Spleen (tissue), 11 donors: ENCODE results near the gene ZNF775. TPM values are rescaled to one million over a fixed set of nuclear protein-coding genes. Genes with fewer than 3 reads are reported as not detected.

Source experiments
- DNase-seq: peaks from one replicate; pipeline ENCODE4 v3.0.0-alpha.2; 2020
- H3K27ac ChIP-seq, 8 donors: fragments of 200-600 bp; sonication (generic) in 7 of 8; 1 replicate in 4 of 8; 2 replicates in 4 of 8; pipeline versions ENCODE4 v1.5.0 to v1.8.0; 2016 to 2021; ENCODE audit warnings: inconsistent platforms in 4 of 8, mild to moderate bottlenecking in 4 of 8, moderate library complexity in 1 of 8
- H3K27me3 ChIP-seq, 7 donors: fragments of 200-600 bp; sonication (generic) in 6 of 7; replicated peaks in 1 of 7; 1 replicate in 4 of 7; 2 replicates in 3 of 7; pipeline versions ENCODE4 v1.5.0 to v1.8.0; 2016 to 2021; ENCODE audit warnings: inconsistent platforms in 3 of 7, mild to moderate bottlenecking in 1 of 7
- H3K36me3 ChIP-seq, 6 donors: fragments of 200-600 bp; sonication (generic) in 5 of 6; 1 replicate in 4 of 6; 2 replicates in 2 of 6; pipeline versions ENCODE4 v1.5.0 to v1.8.0; 2016 to 2021; ENCODE audit warnings: inconsistent platforms in 2 of 6
- H3K4me1 ChIP-seq, 6 donors: fragments of 200-600 bp; sonication (generic) in 5 of 6; 1 replicate in 3 of 6; 2 replicates in 3 of 6; pipeline versions ENCODE4 v1.5.0 to v1.8.0; 2016 to 2021; ENCODE audit warnings: inconsistent platforms in 3 of 6
- H3K4me3 ChIP-seq, 8 donors: fragments of 200-600 bp; sonication (generic) in 7 of 8; 1 replicate in 4 of 8; 2 replicates in 4 of 8; pipeline versions ENCODE4 v1.5.0 to v1.8.0; 2016 to 2021; ENCODE audit warnings: inconsistent platforms in 4 of 8, mild to moderate bottlenecking in 4 of 8, moderate library complexity in 2 of 8
- H3K9me3 ChIP-seq, 8 donors: fragments of 200-600 bp; sonication (generic) in 7 of 8; 1 replicate in 4 of 8; 2 replicates in 4 of 8; pipeline versions ENCODE4 v1.5.0 to v1.8.0; 2016 to 2021; ENCODE audit warnings: inconsistent platforms in 4 of 8
- CTCF ChIP-seq, 11 experiments: fragments of 200-600 bp in 7 of 11; fragments of 450-650 bp in 4 of 11; sonication (generic) in 4 of 11; IDR thresholded peaks in 8 of 11; conservative IDR thresholded peaks in 3 of 11; 1 replicate in 7 of 11; 2 replicates in 4 of 11; pipeline versions ENCODE4 v1.4.0 to v1.8.0; 2016 to 2021; ENCODE audit warnings: antibody characterized with exemption in 11 of 11, inconsistent platforms in 4 of 11, mild to moderate bottlenecking in 1 of 11
- POLR2A ChIP-seq, 3 donors: fragments of 450-650 bp; IDR thresholded peaks; one replicate each; pipeline ENCODE4 v1.5.1; 2017; ENCODE audit warnings: antibody characterized with exemption in 3 of 3, mild to moderate bottlenecking in 1 of 3
- POLR2AphosphoS5 ChIP-seq, 3 donors: sonication (generic); formaldehyde crosslinking; IDR thresholded peaks; one replicate each; pipeline ENCODE4 v1.5.1; 2017; ENCODE audit warnings: antibody characterized with exemption in 3 of 3
- WGBS, 5 donors: extraction: QIAGEN DNeasy Blood & Tissue Kit in 3 of 5; methylation state at CpG; one replicate each; pipeline versions ENCODE4 v1.1.5 to v1.1.7; 2013 to 2018; 5-methylcytosine and 5-hydroxymethylcytosine counted together
- intact Hi-C: fragments of 100-400 bp; cut with DNase I; formaldehyde crosslinking; loops from one replicate; pipeline ENCODE4 v1.15.0; 2023; ENCODE audit warnings: low total_unique reads
- polyA plus RNA-seq, 3 donors: library from polyadenylated mRNA; stranded (reverse); fragments of 200-250 nt; gene quantifications; one replicate each; pipeline ENCODE4 v1.2.1, GENCODE V29; 2013
- total RNA-seq, 7 donors: library from RNA; depleted of rRNA in 3 of 7; stranded (reverse); fragments of >200 nt in 3 of 7; fragmentation: NEBNext Ultra II Directional in 4 of 7; extraction: Animal tissue kit (Norgen Biotek cat#: 25700) in 4 of 7; gene quantifications; one replicate each; pipeline versions ENCODE4 v1.1.0 to v1.2.1, GENCODE V29; 2016 to 2021
- donor health status: healthy with polysubstance abuse.
- donor health status: DM: no; HTN: no; CAD: no; lungs with moderate emphysema.
- donor health status: DM: no; HTN: no; CAD: no.
- donor health status: Bipolar disorder and iron deficiency.
- donor health status: healthy.
- donor health status: DM: no; HTN: no; CAD: no.
- donor health status: DM: yes; HTN: yes; CAD: no.

The ZNF775 gene
- total and polyA plus RNA-seq, 10 donors, result 2.0 to 5.7 (median 4.2) TPM

DNA sequence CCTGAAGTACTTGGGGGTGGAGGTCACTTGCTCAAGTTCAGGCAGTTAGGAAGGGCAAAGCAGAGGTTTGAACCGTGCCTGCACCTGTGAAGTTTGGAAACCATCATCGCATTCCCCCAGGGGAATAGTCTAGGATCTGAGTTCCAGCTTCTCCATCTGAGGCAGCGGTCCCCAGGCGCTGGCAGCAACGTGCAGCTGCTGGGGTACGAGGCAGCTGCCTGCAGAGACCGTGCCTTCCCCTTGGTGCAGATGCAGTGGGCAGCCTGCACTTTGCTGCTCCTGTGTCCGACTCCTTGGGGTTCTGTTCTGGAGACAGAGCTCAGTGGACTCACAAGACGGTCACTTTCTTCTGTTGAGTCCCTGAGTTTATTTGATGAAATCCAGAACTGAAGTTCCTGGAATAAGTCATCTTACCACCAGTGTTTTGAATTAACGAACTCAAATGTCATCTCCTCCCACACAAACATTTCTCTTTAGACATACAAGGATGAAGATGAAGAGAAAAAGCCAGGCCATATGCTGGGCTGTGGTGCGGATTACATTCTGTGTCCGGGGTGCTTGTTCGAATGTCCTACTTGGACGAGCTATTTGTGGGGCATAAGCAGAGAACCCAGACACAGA is 51.4 kb downstream of the ZNF775 start:
- DNase-seq, result no peak
- peaks cover 8 to 61% (median 45%) of the 10 kb centered on the region in 6 donors for H3K4me1 ChIP-seq
- no peaks in the 10 kb centered on the region for H3K9me3 ChIP-seq
- intact Hi-C loops, result no loop called here
- TF ChIP-seq POLR2A (IDR thresholded peaks at IDR 0.05) (no peak), POLR2AphosphoS5 (IDR thresholded peaks at IDR 0.05) (no peak), CTCF (IDR thresholded peaks at IDR 0.05 in 8 of 11, conservative IDR thresholded peaks at IDR 0.05 in 3 of 11) (no peak)
- no peak overlapping the region for H3K4me3 ChIP-seq
- H3K27me3 ChIP-seq, result no peaks in the 10 kb centered on the region
- no peaks in the 10 kb centered on the region for H3K36me3 ChIP-seq
- peak overlapping the region in 3 of 8 donors; percentile 3 to 57 (median 21) for H3K27ac ChIP-seq
- WGBS, 5 donors, result 60 to 83% (median 75%) methylated on average over 14 of the region's 14 CpGs

- no peak for DNase-seq
- TF ChIP-seq POLR2AphosphoS5 (IDR thresholded peaks at IDR 0.05) (no peak), POLR2A (IDR thresholded peaks at IDR 0.05) (no peak), CTCF (IDR thresholded peaks at IDR 0.05 in 8 of 11, conservative IDR thresholded peaks at IDR 0.05 in 3 of 11) (no peak)
- H3K27ac ChIP-seq, result no peak overlapping the region
- 87 to 94% (median 90%) methylated on average over 7 of the region's 7 CpGs for WGBS, 5 donors
- no peak overlapping the region for H3K4me3 ChIP-seq
- no peaks in the 10 kb centered on the region for H3K36me3 ChIP-seq
- intact Hi-C loops, result no loop called here
- H3K9me3 ChIP-seq, result no peaks in the 10 kb centered on the region
- H3K27me3 ChIP-seq, result no peaks in the 10 kb centered on the region
- peaks cover 8 to 76% (median 53%) of the 10 kb centered on the region in 6 donors for H3K4me1 ChIP-seq
Observed at GRCh38 chr7:150431839-150432658, 52.9 kb downstream of the ZNF775 start.

GRCh38 chr7:150432915-150433892 is 54.1 kb downstream of the ZNF775 start:
- WGBS, 5 donors, result 47 to 62% (median 55%) methylated on average over 12 to 14 of the region's 14 CpGs
- peak overlapping the region in 7 of 8 donors; percentile 33 to 87 (median 78) for H3K27ac ChIP-seq
- DNase-seq, result no peak
- no peaks in the 10 kb centered on the region for H3K27me3 ChIP-seq
- H3K4me1 ChIP-seq, result peaks cover 5 to 73% (median 48%) of the 10 kb centered on the region in 6 donors
- H3K36me3 ChIP-seq, result no peaks in the 10 kb centered on the region
- intact Hi-C loops, result no loop called here
- TF ChIP-seq POLR2AphosphoS5 (IDR thresholded peaks at IDR 0.05) (peak in 2 of 3 donors; percentile 38 to 44), POLR2A (IDR thresholded peaks at IDR 0.05) (no peak), CTCF (IDR thresholded peaks at IDR 0.05 in 8 of 11, conservative IDR thresholded peaks at IDR 0.05 in 3 of 11) (no peak)
- peak overlapping the region in 5 of 8 donors; percentile 4 to 55 (median 19) for H3K4me3 ChIP-seq
- no peaks in the 10 kb centered on the region for H3K9me3 ChIP-seq
